ENCODE data around the gene TMEM202. TPM values are rescaled to one million over a fixed set of nuclear protein-coding genes. Genes with fewer than 3 reads are reported as not detected.

TMEM202 gene
- polyA plus RNA-seq, 2 of the 4 experiments (the other 2 are of a cell fraction) = not detected

GRCh38 chr15:72365844-72366243 is 32.3 kb upstream of the TMEM202 start:
- Histone ChIP-seq H3K4me2 (no peak overlapping the region), H3K27ac (no peak overlapping the region), H3K4me3 (no peak overlapping the region), H3K9me3 (no peaks in the 10 kb centered on the region), H3K4me1 (no peaks in the 10 kb centered on the region)
- DNase-seq (ENCODE audit: low read depth in 1 of 2, low spot score in 1 of 2) = no peak
- no peak for ATAC-seq
- WGBS (ENCODE audit: missing lambda C conversion rate) = 95% methylated on average over 1 of the region's 1 CpG
- POLR2A ChIA-PET = interaction anchor here (1.0 kb wide), 1 partner anchor 10 kb away, joined by 3 read pairs; the partner anchor contains the start of gene HEXA
- no peak for FAIRE-seq
- CTCF ChIA-PET = interaction anchor here (0.6 to 1.1 kb wide), 3 partner anchors 25 to 166 kb away, joined by 3 to 4 read pairs (median 3); no protein-coding TSS in a partner anchor
- TF ChIP-seq ZFP36 (IDR thresholded peaks at IDR 0.05; ENCODE audit: borderline replicate concordance, partially characterized antibody) = no peak
- no peak for TF ChIP-seq HOXB13 (CRISPR knock-in tag; IDR thresholded peaks at IDR 0.05; ENCODE audit: low read depth)
- TF ChIP-seq, protein P1, sequence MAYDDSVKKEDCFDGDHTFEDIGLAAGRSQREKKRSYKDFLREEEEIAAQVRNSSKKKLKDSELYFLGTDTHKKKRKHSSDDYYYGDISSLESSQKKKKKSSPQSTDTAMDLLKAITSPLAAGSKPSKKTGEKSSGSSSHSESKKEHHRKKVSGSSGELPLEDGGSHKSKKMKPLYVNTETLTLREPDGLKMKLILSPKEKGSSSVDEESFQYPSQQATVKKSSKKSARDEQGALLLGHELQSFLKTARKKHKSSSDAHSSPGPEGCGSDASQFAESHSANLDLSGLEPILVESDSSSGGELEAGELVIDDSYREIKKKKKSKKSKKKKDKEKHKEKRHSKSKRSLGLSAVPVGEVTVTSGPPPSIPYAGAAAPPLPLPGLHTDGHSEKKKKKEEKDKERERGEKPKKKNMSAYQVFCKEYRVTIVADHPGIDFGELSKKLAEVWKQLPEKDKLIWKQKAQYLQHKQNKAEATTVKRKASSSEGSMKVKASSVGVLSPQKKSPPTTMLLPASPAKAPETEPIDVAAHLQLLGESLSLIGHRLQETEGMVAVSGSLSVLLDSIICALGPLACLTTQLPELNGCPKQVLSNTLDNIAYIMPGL (CRISPR knock-in tag; IDR thresholded peaks at IDR 0.05; ENCODE audit: borderline replicate concordance) = no peak
- TF ChIP-seq RCOR1 (IDR thresholded peaks at IDR 0.05; ENCODE audit: low read depth, low read length) = no peak
- no peak for TF ChIP-seq FOSL2 (IDR thresholded peaks at IDR 0.05)
- TF ChIP-seq FOSL2 (CRISPR knock-in tag; IDR thresholded peaks at IDR 0.05) = no peak
- TF ChIP-seq NPAS2 (CRISPR knock-in tag; IDR thresholded peaks at IDR 0.05; ENCODE audit: borderline replicate concordance) = no peak
- no peak for TF ChIP-seq KDM5A (IDR thresholded peaks at IDR 0.05)
- TF ChIP-seq SMC3 (IDR thresholded peaks at IDR 0.05) = no peak
- no peak for TF ChIP-seq NR3C1 (IDR thresholded peaks at IDR 0.05)
- no peak for TF ChIP-seq HEYL (CRISPR knock-in tag; IDR thresholded peaks at IDR 0.05)
- TF ChIP-seq, protein P2, sequence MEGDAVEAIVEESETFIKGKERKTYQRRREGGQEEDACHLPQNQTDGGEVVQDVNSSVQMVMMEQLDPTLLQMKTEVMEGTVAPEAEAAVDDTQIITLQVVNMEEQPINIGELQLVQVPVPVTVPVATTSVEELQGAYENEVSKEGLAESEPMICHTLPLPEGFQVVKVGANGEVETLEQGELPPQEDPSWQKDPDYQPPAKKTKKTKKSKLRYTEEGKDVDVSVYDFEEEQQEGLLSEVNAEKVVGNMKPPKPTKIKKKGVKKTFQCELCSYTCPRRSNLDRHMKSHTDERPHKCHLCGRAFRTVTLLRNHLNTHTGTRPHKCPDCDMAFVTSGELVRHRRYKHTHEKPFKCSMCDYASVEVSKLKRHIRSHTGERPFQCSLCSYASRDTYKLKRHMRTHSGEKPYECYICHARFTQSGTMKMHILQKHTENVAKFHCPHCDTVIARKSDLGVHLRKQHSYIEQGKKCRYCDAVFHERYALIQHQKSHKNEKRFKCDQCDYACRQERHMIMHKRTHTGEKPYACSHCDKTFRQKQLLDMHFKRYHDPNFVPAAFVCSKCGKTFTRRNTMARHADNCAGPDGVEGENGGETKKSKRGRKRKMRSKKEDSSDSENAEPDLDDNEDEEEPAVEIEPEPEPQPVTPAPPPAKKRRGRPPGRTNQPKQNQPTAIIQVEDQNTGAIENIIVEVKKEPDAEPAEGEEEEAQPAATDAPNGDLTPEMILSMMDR (IDR thresholded peaks at IDR 0.05) = no peak
- TF ChIP-seq E2F6 (IDR thresholded peaks at IDR 0.05; ENCODE audit: borderline replicate concordance, low read depth) = no peak
- TF ChIP-seq RAD21 (conservative IDR thresholded peaks at IDR 0.05 in 1 of 2, IDR thresholded peaks at IDR 0.05 in 1 of 2) = no peak
- no peak for TF ChIP-seq JUN (IDR thresholded peaks at IDR 0.05)

GRCh38 chr15:72368325-72368724 is 29.8 kb upstream of the TMEM202 start:
- FAIRE-seq = no peak
- TF ChIP-seq NFE2L2 (conservative IDR thresholded peaks at IDR 0.05; ENCODE audit: low read length) (no peak), POLR2A (IDR thresholded peaks at IDR 0.05; ENCODE audit: low read length) (no peak), ESRRA (IDR thresholded peaks at IDR 0.05; ENCODE audit: borderline replicate concordance, low read length) (no peak), RNF2 (IDR thresholded peaks at IDR 0.05; ENCODE audit: borderline replicate concordance, low read depth) (no peak), PBX3 (IDR thresholded peaks at IDR 0.05) (no peak), CBX8 (IDR thresholded peaks at IDR 0.05) (no peak), HOXA7 (CRISPR knock-in tag; IDR thresholded peaks at IDR 0.05) (no peak), RARB (CRISPR knock-in tag; IDR thresholded peaks at IDR 0.05) (no peak), SMC3 (IDR thresholded peaks at IDR 0.05) (no peak), ZC3H11A (IDR thresholded peaks at IDR 0.05) (no peak), CBX2 (IDR thresholded peaks at IDR 0.05; ENCODE audit: borderline replicate concordance, low read depth) (no peak)
- ChIA-PET POLR2A (interaction anchor here (0.9 kb wide), 1 partner anchor 109 kb away, joined by 3 read pairs; no protein-coding TSS in a partner anchor), CTCF (interaction anchor here (1.5 to 1.7 kb wide), 3 partner anchors 9 to 168 kb away, joined by 3 to 5 read pairs (median 4); no protein-coding TSS in a partner anchor)
- no peak for DNase-seq (ENCODE audit: low read depth in 1 of 2, low spot score in 1 of 2)
- H3K9me3 ChIP-seq = no peaks in the 10 kb centered on the region
- H3K4me3 ChIP-seq = no peak overlapping the region
- WGBS (ENCODE audit: missing lambda C conversion rate) = 77% methylated on average over 2 of the region's 2 CpGs
- no peak for ATAC-seq
- no peak overlapping the region for H3K4me2 ChIP-seq
- peaks cover 5% of the 10 kb centered on the region; the same call in 1 of the 3 replicates for H3K4me1 ChIP-seq
- H3K27ac ChIP-seq = no peak overlapping the region

Data from A549 (cell line).